H1 (cell line): ENCODE results near the gene MIER2.

Experiments used
- CREB1 ChIP-seq: IDR thresholded peaks from 2 replicates; pipeline ENCODE4 v1.6.1; 2012; ENCODE audit warnings: inconsistent platforms
- EP300 ChIP-seq, 2 experiments: IDR thresholded peaks; 1 replicate in 1 of 2; 2 replicates in 1 of 2; pipeline ENCODE4 v1.6.1; 2011 to 2012; ENCODE audit warnings: low read depth in 2 of 2, low read length in 2 of 2, mild to moderate bottlenecking in 2 of 2, borderline replicate concordance in 1 of 2, inconsistent platforms in 1 of 2, moderate library complexity in 1 of 2
- FOSL1 ChIP-seq: IDR thresholded peaks from 2 replicates; pipeline ENCODE4 v1.6.1; 2011; ENCODE audit warnings: mild to moderate bottlenecking, low read depth, low read length, moderate library complexity; ENCODE audit not compliant: insufficient read depth
- KDM1A ChIP-seq: fragments of 200-600, 300-600 bp; sonication (generic); IDR thresholded peaks from 2 replicates; pipeline ENCODE4 v1.7.1; 2016; ENCODE audit warnings: mild to moderate bottlenecking, low read length, borderline replicate concordance
- PHF8 ChIP-seq: fragments of 200-600 bp; sonication (generic); conservative IDR thresholded peaks from 2 replicates; pipeline ENCODE4 v1.7.1; 2012; ENCODE audit warnings: low read depth, mild to moderate bottlenecking, inconsistent platforms, low read length, moderate library complexity
- POLR2A ChIP-seq, 2 experiments: IDR thresholded peaks; 1 replicate in 1 of 2; 2 replicates in 1 of 2; pipeline ENCODE4 v1.6.1; 2011; ENCODE audit warnings: low read depth in 2 of 2, low read length in 2 of 2, mild to moderate bottlenecking in 2 of 2; ENCODE audit errors: control extremely low read depth in 1 of 2
- RAD21 ChIP-seq, 2 experiments: IDR thresholded peaks in 1 of 2; conservative IDR thresholded peaks in 1 of 2; 2 replicates each; pipeline ENCODE4 v1.6.1; 2011; ENCODE audit warnings: low read depth in 2 of 2, low read length in 2 of 2, improper control_type of control experiment in 1 of 2, inconsistent platforms in 1 of 2, mild to moderate bottlenecking in 1 of 2, moderate library complexity in 1 of 2
- SAP30 ChIP-seq: fragments of 300-600 bp; sonication (generic); IDR thresholded peaks from 2 replicates; pipeline ENCODE4 v1.7.1; 2012; ENCODE audit warnings: low read length, moderate library complexity, mild to moderate bottlenecking, inconsistent platforms; ENCODE audit not compliant: insufficient read depth, insufficient replicate concordance
- SP2 ChIP-seq: IDR thresholded peaks from 2 replicates; pipeline ENCODE4 v1.6.1; 2012; ENCODE audit warnings: mild to moderate bottlenecking, low read length, inconsistent platforms
- TAF1 ChIP-seq: IDR thresholded peaks from 2 replicates; pipeline ENCODE4 v1.6.1; 2011; ENCODE audit warnings: mild to moderate bottlenecking, low read depth, low read length
- TF ChIP-seq, protein P1 (sequence below), 3 experiments: IDR thresholded peaks; 1 replicate in 2 of 3; 2 replicates in 1 of 3; pipeline versions ENCODE4 v1.5.1 to v1.6.1; 2011; ENCODE audit warnings: low read length in 3 of 3, mild to moderate bottlenecking in 3 of 3, inconsistent platforms in 2 of 3, low read depth in 1 of 3, moderate library complexity in 1 of 3; ENCODE audit not compliant: insufficient read depth in 1 of 3; ENCODE audit errors: control extremely low read depth in 1 of 3
- TF ChIP-seq, protein P2 (sequence below): IDR thresholded peaks from 2 replicates; pipeline ENCODE4 v1.6.1; 2012; ENCODE audit warnings: low read length, inconsistent platforms

- no peak for TF ChIP-seq SP2
- TF ChIP-seq, protein P1, sequence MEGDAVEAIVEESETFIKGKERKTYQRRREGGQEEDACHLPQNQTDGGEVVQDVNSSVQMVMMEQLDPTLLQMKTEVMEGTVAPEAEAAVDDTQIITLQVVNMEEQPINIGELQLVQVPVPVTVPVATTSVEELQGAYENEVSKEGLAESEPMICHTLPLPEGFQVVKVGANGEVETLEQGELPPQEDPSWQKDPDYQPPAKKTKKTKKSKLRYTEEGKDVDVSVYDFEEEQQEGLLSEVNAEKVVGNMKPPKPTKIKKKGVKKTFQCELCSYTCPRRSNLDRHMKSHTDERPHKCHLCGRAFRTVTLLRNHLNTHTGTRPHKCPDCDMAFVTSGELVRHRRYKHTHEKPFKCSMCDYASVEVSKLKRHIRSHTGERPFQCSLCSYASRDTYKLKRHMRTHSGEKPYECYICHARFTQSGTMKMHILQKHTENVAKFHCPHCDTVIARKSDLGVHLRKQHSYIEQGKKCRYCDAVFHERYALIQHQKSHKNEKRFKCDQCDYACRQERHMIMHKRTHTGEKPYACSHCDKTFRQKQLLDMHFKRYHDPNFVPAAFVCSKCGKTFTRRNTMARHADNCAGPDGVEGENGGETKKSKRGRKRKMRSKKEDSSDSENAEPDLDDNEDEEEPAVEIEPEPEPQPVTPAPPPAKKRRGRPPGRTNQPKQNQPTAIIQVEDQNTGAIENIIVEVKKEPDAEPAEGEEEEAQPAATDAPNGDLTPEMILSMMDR (IDR thresholded peaks at IDR 0.05; ENCODE audit: control extremely low read depth in 1 of 3, insufficient read depth in 1 of 3, low read depth in 1 of 3, low read length in 3 of 3): no peak
- TF ChIP-seq, protein P2, sequence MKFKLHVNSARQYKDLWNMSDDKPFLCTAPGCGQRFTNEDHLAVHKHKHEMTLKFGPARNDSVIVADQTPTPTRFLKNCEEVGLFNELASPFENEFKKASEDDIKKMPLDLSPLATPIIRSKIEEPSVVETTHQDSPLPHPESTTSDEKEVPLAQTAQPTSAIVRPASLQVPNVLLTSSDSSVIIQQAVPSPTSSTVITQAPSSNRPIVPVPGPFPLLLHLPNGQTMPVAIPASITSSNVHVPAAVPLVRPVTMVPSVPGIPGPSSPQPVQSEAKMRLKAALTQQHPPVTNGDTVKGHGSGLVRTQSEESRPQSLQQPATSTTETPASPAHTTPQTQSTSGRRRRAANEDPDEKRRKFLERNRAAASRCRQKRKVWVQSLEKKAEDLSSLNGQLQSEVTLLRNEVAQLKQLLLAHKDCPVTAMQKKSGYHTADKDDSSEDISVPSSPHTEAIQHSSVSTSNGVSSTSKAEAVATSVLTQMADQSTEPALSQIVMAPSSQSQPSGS: no peak
- TF ChIP-seq TAF1: no peak
- no peak for TF ChIP-seq POLR2A (IDR thresholded peaks at IDR 0.05; ENCODE audit: control extremely low read depth in 1 of 2, low read depth in 2 of 2, low read length in 2 of 2)
- TF ChIP-seq PHF8: no peak
- no peak for TF ChIP-seq EP300 (IDR thresholded peaks at IDR 0.05; ENCODE audit: borderline replicate concordance in 1 of 2, low read depth in 2 of 2, low read length in 2 of 2)
- TF ChIP-seq SAP30: no peak
- TF ChIP-seq CREB1: no peak
- TF ChIP-seq FOSL1: no peak
- no peak for TF ChIP-seq RAD21 (IDR thresholded peaks at IDR 0.05 in 1 of 2, conservative IDR thresholded peaks at IDR 0.05 in 1 of 2; ENCODE audit: low read depth in 2 of 2, low read length in 2 of 2)
- no peak for TF ChIP-seq KDM1A
Observed at GRCh38 chr19:376111-376470, 31.5 kb upstream of the MIER2 start.
